CD4-positive, alpha-beta memory T cell (primary cell): ENCODE data around the gene MYT1. TPM values are rescaled to one million over a fixed set of nuclear protein-coding genes. Genes with fewer than 3 reads are reported as not detected.

Source experiments
- CTCF ChIA-PET: fragments of 350-600 bp; sonication (Branson Sonifier 250); formaldehyde crosslinking; loops from one replicate; lab custom pipeline; 2021; ENCODE audit warnings: inconsistent platforms; ENCODE audit not compliant: partially characterized antibody; lab: Charles Lee
- POLR2A ChIA-PET: fragments of 350-600 bp; sonication (Branson Sonifier 250); formaldehyde crosslinking; loops from one replicate; lab custom pipeline; 2021; ENCODE audit not compliant: partially characterized antibody; lab: Charles Lee
- DNase-seq, 5 donors: peaks; one replicate each; pipeline versions ENCODE4 v3.0.0 to v3.0.0-alpha.2; 2020 to 2022; ENCODE audit warnings: mixed read lengths in 1 of 5
- H3K27ac ChIP-seq: one replicate; pipeline ENCODE4 v1.7.0; 2013; ENCODE audit warnings: low read depth, low read length
- H3K27me3 ChIP-seq: 2 replicates; pipeline ENCODE4 v1.7.0; 2013; ENCODE audit warnings: mild to moderate bottlenecking, low read length, moderate library complexity; ENCODE audit not compliant: insufficient read depth
- H3K36me3 ChIP-seq: 2 replicates; pipeline ENCODE4 v1.7.0; 2013; ENCODE audit warnings: mild to moderate bottlenecking, low read length, moderate library complexity; ENCODE audit not compliant: insufficient read depth
- H3K4me1 ChIP-seq: 2 replicates; pipeline ENCODE4 v1.7.0; 2013; ENCODE audit warnings: mild to moderate bottlenecking, low read length, moderate library complexity; ENCODE audit not compliant: insufficient read depth
- H3K4me3 ChIP-seq, 2 donors: one replicate each; pipeline ENCODE4 v1.7.0; 2013; ENCODE audit warnings: low read length in 2 of 2, mild to moderate bottlenecking in 1 of 2
- H3K9me3 ChIP-seq, 2 donors: one replicate each; pipeline ENCODE4 v1.7.0; 2013; ENCODE audit warnings: low read length in 2 of 2, control low read depth in 1 of 2; ENCODE audit not compliant: control insufficient read depth in 1 of 2
- H3K27ac Mint-ChIP-seq, 7 donors: one replicate each; pipeline ENCODE4 v1.8.0; 2020 to 2021; ENCODE audit warnings: mixed read lengths in 7 of 7, mild to moderate bottlenecking in 6 of 7, inconsistent platforms in 3 of 7, moderate library complexity in 3 of 7
- H3K27me3 Mint-ChIP-seq, 2 donors: one replicate each; pipeline ENCODE4 v1.8.0; 2020 to 2021; ENCODE audit warnings: mixed read lengths in 2 of 2
- H3K36me3 Mint-ChIP-seq, 2 donors: one replicate each; pipeline ENCODE4 v1.8.0; 2020 to 2021; ENCODE audit warnings: mixed read lengths in 2 of 2, inconsistent platforms in 1 of 2, mild to moderate bottlenecking in 1 of 2
- H3K4me1 Mint-ChIP-seq, 4 donors: one replicate each; pipeline ENCODE4 v1.8.0; 2020 to 2021; ENCODE audit warnings: mixed read lengths in 4 of 4, mild to moderate bottlenecking in 1 of 4
- H3K4me3 Mint-ChIP-seq, 8 donors: one replicate each; pipeline ENCODE4 v1.8.0; 2020 to 2021; ENCODE audit warnings: mixed read lengths in 8 of 8, mild to moderate bottlenecking in 7 of 8, moderate library complexity in 6 of 8, inconsistent platforms in 3 of 8
- H3K9me3 Mint-ChIP-seq, 8 donors: one replicate each; pipeline ENCODE4 v1.8.0; 2020 to 2021; ENCODE audit warnings: mixed read lengths in 8 of 8, mild to moderate bottlenecking in 5 of 8, inconsistent platforms in 3 of 8, moderate library complexity in 1 of 8
- intact Hi-C: fragments of 100-400 bp; cut with micrococcal nuclease; formaldehyde crosslinking; loops from one replicate; pipeline ENCODE4 v1.15.1; 2023
- polyA plus RNA-seq, 2 donors: library from polyadenylated mRNA; unstranded; fragments of 300-500 nt; fragmentation: Illumina TruSeq; gene quantifications; one replicate each; pipeline ENCODE4 v1.2.3, GENCODE V29; 2021
- total RNA-seq, 2 experiments: library from RNA; stranded (reverse); gene quantifications; one replicate each; pipeline ENCODE4 v1.2.3, GENCODE V29; 2021

MYT1 gene
- total and polyA plus RNA-seq, 4 experiments from 2014 or later, result not detected

- peak overlapping the region in 2 of 7 donors; percentile 70 to 72 for H3K27ac Mint-ChIP-seq
- H3K27ac ChIP-seq, result no peak overlapping the region
- no peaks in the 10 kb centered on the region for H3K27me3 ChIP-seq
- H3K4me3 Mint-ChIP-seq, result no peak overlapping the region
- H3K9me3 ChIP-seq, result no peaks in the 10 kb centered on the region
- ChIA-PET POLR2A (no interaction called here), CTCF (interaction anchor here (0.5 kb wide), 1 partner anchor 85 kb away, joined by 4 read pairs; no protein-coding TSS in a partner anchor)
- DNase-seq, result no peak
- H3K9me3 Mint-ChIP-seq, result no peaks in the 10 kb centered on the region
- no peaks in the 10 kb centered on the region for H3K36me3 ChIP-seq
- peaks cover 8 to 13% of the 10 kb centered on the region in 2 donors for H3K27me3 Mint-ChIP-seq
- intact Hi-C loops, result no loop called here
- H3K4me1 ChIP-seq, result no peaks in the 10 kb centered on the region
- peaks cover 0 to 6% (median 3%) of the 10 kb centered on the region in 4 donors for H3K4me1 Mint-ChIP-seq
- H3K4me3 ChIP-seq, result no peak overlapping the region
- no peaks in the 10 kb centered on the region for H3K36me3 Mint-ChIP-seq
These were observed 41.4 kb downstream of the MYT1 start for GRCh38 chr20:64205611-64206026.

- ChIA-PET POLR2A (no interaction called here), CTCF (no interaction called here)
- Mint-ChIP-seq H3K27me3 (peaks cover 3 to 8% of the 10 kb centered on the region in 2 donors), H3K4me1 (peaks cover 0 to 3% (median 1%) of the 10 kb centered on the region in 4 donors), H3K9me3 (no peaks in the 10 kb centered on the region), H3K36me3 (no peaks in the 10 kb centered on the region), H3K4me3 (no peak overlapping the region), H3K27ac (no peak overlapping the region)
- H3K4me3 ChIP-seq, result no peak overlapping the region
- H3K36me3 ChIP-seq, result no peaks in the 10 kb centered on the region
- no peaks in the 10 kb centered on the region for H3K9me3 ChIP-seq
- intact Hi-C loops, result no loop called here
- H3K27me3 ChIP-seq, result no peaks in the 10 kb centered on the region
- H3K27ac ChIP-seq, result no peak overlapping the region
- DNase-seq, result no peak
- H3K4me1 ChIP-seq, result no peaks in the 10 kb centered on the region
These were observed 42.4 kb downstream of the MYT1 start for GRCh38 chr20:64206614-64207013.

GRCh38 chr20:64207641-64208590 lies 43.7 kb downstream of the MYT1 start:
- H3K9me3 ChIP-seq, result no peaks in the 10 kb centered on the region
- H3K9me3 Mint-ChIP-seq, result no peaks in the 10 kb centered on the region
- H3K36me3 Mint-ChIP-seq, result no peaks in the 10 kb centered on the region
- intact Hi-C loops, result no loop called here
- H3K27me3 ChIP-seq, result no peaks in the 10 kb centered on the region
- no peak overlapping the region for H3K27ac ChIP-seq
- no peaks in the 10 kb centered on the region for H3K36me3 ChIP-seq
- no peaks in the 10 kb centered on the region for H3K4me1 ChIP-seq
- H3K4me3 ChIP-seq, result no peak overlapping the region
- no peak overlapping the region for H3K4me3 Mint-ChIP-seq
- ChIA-PET CTCF (no interaction called here), POLR2A (no interaction called here)
- peak overlapping the region in 4 of 7 donors; percentile 15 to 77 (median 30) for H3K27ac Mint-ChIP-seq
- peak in 1 of 5 donors; percentile 33 for DNase-seq
- peaks cover 3 to 8% of the 10 kb centered on the region in 2 donors for H3K27me3 Mint-ChIP-seq
- peaks cover 0 to 6% (median 1%) of the 10 kb centered on the region in 4 donors for H3K4me1 Mint-ChIP-seq

GRCh38 chr20:64209148-64209547 lies 44.9 kb downstream of the MYT1 start:
- no peaks in the 10 kb centered on the region for H3K27me3 ChIP-seq
- H3K27ac ChIP-seq, result no peak overlapping the region
- DNase-seq, result peak in 1 of 5 donors; percentile 9
- ChIA-PET CTCF (no interaction called here), POLR2A (interaction anchor here (1.3 kb wide), 1 partner anchor 46 kb away, joined by 3 read pairs; the partner anchor contains the start of gene PCMTD2)
- no peak overlapping the region for H3K4me3 ChIP-seq
- intact Hi-C loops, result no loop called here
- H3K9me3 Mint-ChIP-seq, result no peaks in the 10 kb centered on the region
- H3K36me3 Mint-ChIP-seq, result no peaks in the 10 kb centered on the region
- H3K4me1 Mint-ChIP-seq, result peaks cover under 1 to 17% (median 2%) of the 10 kb centered on the region in 4 donors
- H3K9me3 ChIP-seq, result no peaks in the 10 kb centered on the region
- H3K4me3 Mint-ChIP-seq, result no peak overlapping the region
- H3K36me3 ChIP-seq, result no peaks in the 10 kb centered on the region
- H3K27me3 Mint-ChIP-seq, result peaks cover 3 to 8% of the 10 kb centered on the region in 2 donors
- H3K27ac Mint-ChIP-seq, result no peak overlapping the region
- no peaks in the 10 kb centered on the region for H3K4me1 ChIP-seq

- no peak overlapping the region for H3K27ac Mint-ChIP-seq
- no peaks in the 10 kb centered on the region for H3K36me3 Mint-ChIP-seq
- POLR2A ChIA-PET, result no interaction called here
These were observed 46.6 kb downstream of the MYT1 start for GRCh38 chr20:64210656-64211369.

GRCh38 chr20:64211874-64212658 lies 47.8 kb downstream of the MYT1 start:
- Histone ChIP-seq H3K4me1 (peaks cover 21% of the 10 kb centered on the region), H3K27me3 (no peaks in the 10 kb centered on the region), H3K27ac (no peak overlapping the region), H3K36me3 (no peaks in the 10 kb centered on the region), H3K9me3 (no peaks in the 10 kb centered on the region), H3K4me3 (no peak overlapping the region)
- ChIA-PET CTCF (no interaction called here), POLR2A (no interaction called here)
- Mint-ChIP-seq H3K36me3 (no peaks in the 10 kb centered on the region), H3K27ac (no peak overlapping the region), H3K4me3 (no peak overlapping the region), H3K27me3 (peaks cover 0 to 2% of the 10 kb centered on the region in 2 donors), H3K9me3 (no peaks in the 10 kb centered on the region), H3K4me1 (peaks cover 16 to 41% (median 17%) of the 10 kb centered on the region in 4 donors)
- intact Hi-C loops, result no loop called here
- peak in 1 of 5 donors; percentile 19 for DNase-seq

More at GRCh38 chr20:64210656-64211369, 46.6 kb downstream of the MYT1 start:
- no peak overlapping the region for H3K4me3 ChIP-seq
- CTCF ChIA-PET, result no interaction called here
- intact Hi-C loops, result no loop called here
- DNase-seq, result peak in 1 of 5 donors; percentile 0
- no peak overlapping the region for H3K27ac ChIP-seq
- peaks cover 2 to 4% of the 10 kb centered on the region in 2 donors for H3K27me3 Mint-ChIP-seq
- peaks cover 15% of the 10 kb centered on the region for H3K4me1 ChIP-seq
- peaks cover 12 to 32% (median 14%) of the 10 kb centered on the region in 4 donors for H3K4me1 Mint-ChIP-seq
- H3K36me3 ChIP-seq, result no peaks in the 10 kb centered on the region
- H3K4me3 Mint-ChIP-seq, result no peak overlapping the region
- H3K9me3 ChIP-seq, result no peaks in the 10 kb centered on the region
- no peaks in the 10 kb centered on the region for H3K27me3 ChIP-seq
- no peaks in the 10 kb centered on the region for H3K9me3 Mint-ChIP-seq
